DMS79 treated with DMSO at 0.1 percent for 48 hours (cell line): ENCODE results near the gene CCDC157.

Experiments
- DNase-seq: peaks from one replicate; lab custom pipeline; 2025; lab: John Stamatoyannopoulos, UW

Gene CCDC157

GRCh38 chr22:30357236-30357570, 396 bp downstream of the CCDC157 start:
- DNase-seq: no peak

GRCh38 chr22:30357650-30358215, 926 bp downstream of the CCDC157 start:
- DNase-seq: no peak

- DNase-seq: no peak
Observed at GRCh38 chr22:30358541-30358940, 1.7 kb downstream of the CCDC157 start.

- DNase-seq: no peak
Observed at GRCh38 chr22:30361916-30362650, 5.3 kb downstream of the CCDC157 start.

- no peak for DNase-seq
Observed at GRCh38 chr22:30362651-30363281, 6.0 kb downstream of the CCDC157 start.

GRCh38 chr22:30365891-30366290, 9.1 kb downstream of the CCDC157 start:
- no peak for DNase-seq

- no peak for DNase-seq
Observed at GRCh38 chr22:30368420-30368819, 11.6 kb downstream of the CCDC157 start.

- no peak for DNase-seq
Observed at GRCh38 chr22:30370641-30371230, 13.9 kb downstream of the CCDC157 start.

GRCh38 chr22:30371321-30371720, 14.5 kb downstream of the CCDC157 start:
- DNase-seq: no peak

GRCh38 chr22:30371981-30372380, 15.2 kb downstream of the CCDC157 start:
- peak; percentile 4 for DNase-seq

- DNase-seq: no peak
Observed at GRCh38 chr22:30372915-30373314, 16.1 kb downstream of the CCDC157 start.

GRCh38 chr22:30373331-30374325, 16.8 kb downstream of the CCDC157 start:
- DNase-seq: no peak

- DNase-seq: no peak
Observed at GRCh38 chr22:30375312-30375849, 18.6 kb downstream of the CCDC157 start.

GRCh38 chr22:30380011-30380410, 23.2 kb downstream of the CCDC157 start:
- no peak for DNase-seq

- no peak for DNase-seq
Observed at GRCh38 chr22:30381264-30381663, 24.5 kb downstream of the CCDC157 start.

- no peak for DNase-seq
Observed at GRCh38 chr22:30382340-30382739, 25.5 kb downstream of the CCDC157 start.

- DNase-seq: no peak
Observed at GRCh38 chr22:30383061-30383460, 26.3 kb downstream of the CCDC157 start.

GRCh38 chr22:30385942-30386341, 29.1 kb downstream of the CCDC157 start:
- DNase-seq: no peak

GRCh38 chr22:30386608-30386959, 29.8 kb downstream of the CCDC157 start:
- DNase-seq: no peak

GRCh38 chr22:30386960-30387827, 30.4 kb downstream of the CCDC157 start, which contains the start of gene RNF215:
Gene RNF215 (minus strand): TSS chr22:30387411. CDS start chr22:30387313, 98 bp downstream.
- peak; percentile 28 for DNase-seq
